MM.1S (cell line): ENCODE results near the gene FBLN1.

Experiments
- DNase-seq: peaks from one replicate; pipeline ENCODE4 v3.0.0-alpha.2; 2015
- H2AFZ ChIP-seq: fragments of 300-600 bp; sonication (generic); 2 replicates; pipeline ENCODE4 v1.6.0; 2016; ENCODE audit warnings: antibody characterized with exemption, low read length
- H3F3A ChIP-seq: fragments of 300-600 bp; sonication (generic); 2 replicates; pipeline ENCODE4 v1.6.1; 2016; ENCODE audit warnings: mild to moderate bottlenecking, antibody characterized with exemption, low read length, moderate library complexity, mixed read lengths; ENCODE audit not compliant: insufficient read depth
- H3K27ac ChIP-seq: fragments of 300-600 bp; sonication (generic); 2 replicates; pipeline ENCODE4 v1.5.1; 2016; ENCODE audit warnings: mild to moderate bottlenecking, low read length
- H3K27me3 ChIP-seq: fragments of 300-600 bp; sonication (generic); replicated peaks from 2 replicates; pipeline ENCODE4 v1.6.0; 2016; ENCODE audit warnings: low read length; ENCODE audit not compliant: insufficient read depth
- H3K36me3 ChIP-seq: fragments of 300-600 bp; sonication (generic); replicated peaks from 2 replicates; pipeline ENCODE4 v1.6.1; 2016; ENCODE audit warnings: mild to moderate bottlenecking, low read length, mixed read lengths; ENCODE audit not compliant: insufficient read depth
- H3K4me1 ChIP-seq: fragments of 300-600 bp; sonication (generic); 2 replicates; pipeline ENCODE4 v1.6.1; 2016; ENCODE audit warnings: low read length, mixed read lengths
- H3K4me2 ChIP-seq: fragments of 300-600 bp; sonication (generic); 2 replicates; pipeline ENCODE4 v1.6.0; 2016; ENCODE audit warnings: low read depth, low read length
- H3K4me3 ChIP-seq: fragments of 300-600 bp; sonication (generic); 2 replicates; pipeline ENCODE4 v1.5.1; 2016; ENCODE audit warnings: low read length, mixed read lengths
- H3K79me2 ChIP-seq: fragments of 300-600 bp; sonication (generic); 2 replicates; pipeline ENCODE4 v1.6.1; 2016; ENCODE audit warnings: mixed run types, low read length, mixed read lengths
- H3K9ac ChIP-seq: fragments of 300-600 bp; sonication (generic); 2 replicates; pipeline ENCODE4 v1.6.1; 2016; ENCODE audit warnings: low read length, mixed read lengths
- H3K9me2 ChIP-seq: fragments of 300-600 bp; sonication (generic); replicated peaks from 2 replicates; pipeline ENCODE4 v1.6.1; 2016; ENCODE audit warnings: mild to moderate bottlenecking, low read length, mixed read lengths; ENCODE audit not compliant: insufficient read depth
- H3K9me3 ChIP-seq: fragments of 300-600 bp; sonication (generic); replicated peaks from 2 replicates; pipeline ENCODE4 v1.6.1; 2016; ENCODE audit warnings: mild to moderate bottlenecking, low read length, mixed read lengths; ENCODE audit not compliant: insufficient read depth
- H4K20me1 ChIP-seq: fragments of 300-600 bp; sonication (generic); 2 replicates; pipeline ENCODE4 v1.6.1; 2016; ENCODE audit warnings: mild to moderate bottlenecking, low read length, moderate library complexity, mixed read lengths; ENCODE audit not compliant: insufficient read depth
- CTCF ChIP-seq: fragments of 300-600 bp; sonication (generic); IDR thresholded peaks from 2 replicates; pipeline ENCODE4 v1.5.1; 2016; ENCODE audit warnings: antibody characterized with exemption, low read length, mixed read lengths
- EZH2 ChIP-seq: fragments of 300-600 bp; sonication (generic); optimal IDR thresholded peaks from 2 replicates; pipeline ENCODE3; 2017; ENCODE audit warnings: low read depth, mild to moderate bottlenecking, antibody characterized with exemption, low read length, mixed read lengths
- EZH2phosphoT487 ChIP-seq: fragments of 300-600 bp; sonication (generic); IDR thresholded peaks from 2 replicates; pipeline ENCODE4 v1.6.1; 2018; ENCODE audit warnings: antibody characterized with exemption, low read length

Gene FBLN1

GRCh38 chr22:45645150-45645525 lies 142.5 kb downstream of the FBLN1 start:
- TF ChIP-seq CTCF = no peak
- no peak for TF ChIP-seq EZH2phosphoT487
- TF ChIP-seq EZH2 = no peak
- H3K4me2 ChIP-seq = peak overlapping the region; percentile 64
- H3K4me3 ChIP-seq = peak overlapping the region; percentile 32; the same call in 1 of the 2 replicates
- H3K9me3 ChIP-seq = no peaks in the 10 kb centered on the region
- H2AFZ ChIP-seq = 0 out of 2 replicates have a peak overlapping the region, but pooled peaks have one; percentile 29
- H3K27ac ChIP-seq = no peak overlapping the region
- peaks cover 73% of the 10 kb centered on the region for H3K27me3 ChIP-seq
- no peak for DNase-seq
- H3K36me3 ChIP-seq = no peaks in the 10 kb centered on the region
- no peak overlapping the region for H3K9ac ChIP-seq
- H3F3A ChIP-seq = no peaks in the 10 kb centered on the region
- no peaks in the 10 kb centered on the region for H3K9me2 ChIP-seq
- no peaks in the 10 kb centered on the region for H4K20me1 ChIP-seq
- no peaks in the 10 kb centered on the region; the same call in 1 of the 2 replicates for H3K4me1 ChIP-seq
- no peaks in the 10 kb centered on the region for H3K79me2 ChIP-seq

DNA sequence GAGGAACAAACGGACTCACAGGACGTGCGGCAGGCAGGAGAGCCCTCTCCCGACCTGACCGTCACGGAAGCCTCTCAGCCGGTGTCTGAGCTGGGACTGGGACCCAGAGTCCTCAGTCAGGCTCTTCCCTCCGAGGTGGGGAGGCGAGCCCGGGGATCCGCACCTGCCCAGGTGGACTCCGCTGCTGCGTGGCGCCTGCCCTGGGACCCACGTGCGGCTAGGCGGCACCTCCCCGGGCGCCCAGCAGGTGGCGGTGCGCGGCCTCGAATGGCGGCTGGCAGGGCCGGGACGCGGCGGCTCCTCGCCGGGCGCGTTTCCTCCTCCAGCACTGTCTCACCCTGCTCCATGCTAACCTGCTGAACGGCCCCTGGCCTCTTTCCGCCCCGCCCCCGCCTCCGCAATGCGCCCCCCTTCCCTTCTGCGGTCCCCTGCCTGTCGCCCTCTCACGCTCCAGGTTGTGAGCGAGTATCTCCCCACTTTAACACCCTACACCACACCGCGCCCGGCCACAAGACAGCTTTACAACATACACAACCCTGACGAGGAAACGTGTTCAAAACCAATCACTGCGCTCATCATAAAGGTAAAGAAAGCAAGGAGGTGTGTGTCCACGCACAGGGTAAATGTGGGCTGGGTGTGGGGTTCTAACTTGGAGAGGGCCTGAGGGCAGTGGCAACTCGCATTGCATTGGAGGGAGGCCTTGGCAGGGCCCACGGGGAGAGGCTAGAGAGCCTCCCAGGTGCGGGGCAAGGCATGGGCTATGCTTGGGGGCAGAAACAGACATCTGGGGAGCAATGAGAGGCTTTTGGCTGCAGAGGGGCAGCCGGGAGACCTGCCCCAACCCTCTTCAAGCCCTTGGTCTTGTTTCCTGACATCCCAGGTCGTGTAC lies 143.1 kb downstream of the FBLN1 start:
- H3K4me1 ChIP-seq = no peaks in the 10 kb centered on the region; the same call in 1 of the 2 replicates
- peak; percentile 68 for DNase-seq
- no peaks in the 10 kb centered on the region for H3K36me3 ChIP-seq
- peaks cover 72% of the 10 kb centered on the region for H3K27me3 ChIP-seq
- H3K79me2 ChIP-seq = no peaks in the 10 kb centered on the region
- no peaks in the 10 kb centered on the region for H3K9me3 ChIP-seq
- H3K9ac ChIP-seq = no peak overlapping the region
- no peak overlapping the region for H3K27ac ChIP-seq
- H2AFZ ChIP-seq = peak overlapping the region; percentile 29
- no peaks in the 10 kb centered on the region for H3K9me2 ChIP-seq
- no peaks in the 10 kb centered on the region for H3F3A ChIP-seq
- H3K4me2 ChIP-seq = peak overlapping the region; percentile 64
- H4K20me1 ChIP-seq = no peaks in the 10 kb centered on the region
- H3K4me3 ChIP-seq = peak overlapping the region; percentile 32; the same call in 1 of the 2 replicates
- TF ChIP-seq CTCF (peak; percentile 82), EZH2phosphoT487 (no peak), EZH2 (no peak)

DNA sequence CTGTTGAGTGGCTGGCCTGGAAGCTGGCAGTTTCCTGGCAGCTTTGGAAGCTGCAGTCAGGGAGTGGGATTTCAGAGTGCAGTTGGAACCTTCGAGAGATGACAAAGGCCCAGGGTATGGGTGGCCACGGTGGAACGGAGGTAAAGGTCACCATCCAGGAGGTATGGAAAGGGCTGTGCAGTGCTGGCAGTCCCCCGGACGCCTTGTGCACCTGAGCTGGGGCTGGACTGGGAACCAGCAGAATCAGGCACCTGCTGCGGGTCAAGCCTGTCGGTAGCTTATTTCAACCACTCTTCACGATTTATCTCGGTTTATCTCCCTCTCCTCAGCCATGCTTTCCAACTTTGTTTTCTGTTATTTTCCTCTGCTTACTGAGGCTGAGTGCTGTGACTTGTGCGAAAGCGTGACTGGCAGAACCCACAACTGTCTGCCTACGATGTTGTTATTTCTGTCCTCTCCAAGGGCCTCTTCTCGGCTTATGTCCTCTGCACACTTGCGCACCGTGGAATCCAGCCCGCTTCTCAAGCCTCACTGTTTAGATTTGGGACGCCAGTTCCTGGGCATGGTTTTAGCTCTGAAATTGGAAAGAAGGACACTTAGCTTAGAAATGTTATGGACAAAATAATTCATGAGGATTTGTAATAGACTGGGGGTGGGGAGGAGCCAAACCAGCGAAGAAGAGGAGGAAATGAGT lies 145.0 kb downstream of the FBLN1 start:
- Histone ChIP-seq H3K9me2 (no peaks in the 10 kb centered on the region), H4K20me1 (no peaks in the 10 kb centered on the region), H3K79me2 (no peaks in the 10 kb centered on the region), H3K4me1 (no peaks in the 10 kb centered on the region; the same call in 1 of the 2 replicates), H3K9me3 (no peaks in the 10 kb centered on the region), H2AFZ (no peak overlapping the region), H3F3A (no peaks in the 10 kb centered on the region), H3K4me2 (no peak overlapping the region), H3K4me3 (no peak overlapping the region), H3K27me3 (peaks cover 71% of the 10 kb centered on the region), H3K9ac (no peak overlapping the region), H3K36me3 (no peaks in the 10 kb centered on the region), H3K27ac (no peak overlapping the region)
- no peak for DNase-seq
- TF ChIP-seq EZH2 (no peak), CTCF (no peak), EZH2phosphoT487 (no peak)
